Dermis blood vessel endothelial cell (primary cell): ENCODE measurements around the gene IQSEC2. TPM values are rescaled to one million over a fixed set of nuclear protein-coding genes. Genes with fewer than 3 reads are reported as not detected.

Source experiments
- DNase-seq: peaks from one replicate; pipeline ENCODE4 v3.0.0; 2010
- total RNA-seq: library from RNA; depleted of rRNA; stranded (reverse); fragments of >200 nt; gene quantifications from 2 replicates; pipeline ENCODE4 v1.2.3, GENCODE V29; 2014

Gene IQSEC2
- total RNA-seq, 1 donor from 2014 or later: 3.9 TPM

DNA sequence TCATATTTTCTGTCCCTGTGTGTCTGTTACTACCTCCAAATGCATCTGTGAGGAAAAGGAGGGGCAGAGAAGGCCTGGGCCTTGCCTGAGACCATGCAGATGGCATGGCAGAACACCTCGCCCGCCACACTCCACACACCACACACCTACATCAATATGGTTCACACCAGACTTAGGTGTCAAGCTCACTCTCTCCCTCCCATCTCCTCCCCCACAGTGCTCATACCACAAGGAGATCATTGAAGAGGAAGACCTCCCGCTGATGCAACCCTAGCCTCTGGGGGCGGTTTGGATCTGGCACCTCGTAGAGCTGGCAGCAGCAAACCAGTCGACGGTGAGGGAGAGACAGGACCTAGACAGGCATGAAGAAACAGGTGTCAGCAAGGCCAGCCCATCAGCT, 39.8 kb downstream of the IQSEC2 start:
- DNase-seq: no peak

DNA sequence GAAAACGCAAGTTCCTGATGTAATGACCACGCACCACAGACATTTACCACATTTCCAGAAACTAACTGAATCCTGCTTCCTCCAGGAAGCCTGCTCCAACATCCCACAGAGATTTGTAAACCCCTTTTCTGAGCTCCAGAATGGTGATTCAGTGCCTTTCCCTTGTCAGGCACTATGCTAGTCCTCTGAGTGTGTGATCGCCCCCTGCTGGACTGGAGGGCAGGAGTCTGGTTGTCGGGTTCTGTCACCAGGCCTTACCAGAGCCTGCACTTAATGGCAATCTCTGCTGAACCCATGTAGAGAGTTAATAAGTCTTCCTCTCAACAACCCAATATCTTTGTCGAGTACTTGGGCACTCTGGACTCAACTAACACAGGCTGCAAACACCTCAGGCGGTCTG, 41.9 kb downstream of the IQSEC2 start:
- no peak for DNase-seq

DNA sequence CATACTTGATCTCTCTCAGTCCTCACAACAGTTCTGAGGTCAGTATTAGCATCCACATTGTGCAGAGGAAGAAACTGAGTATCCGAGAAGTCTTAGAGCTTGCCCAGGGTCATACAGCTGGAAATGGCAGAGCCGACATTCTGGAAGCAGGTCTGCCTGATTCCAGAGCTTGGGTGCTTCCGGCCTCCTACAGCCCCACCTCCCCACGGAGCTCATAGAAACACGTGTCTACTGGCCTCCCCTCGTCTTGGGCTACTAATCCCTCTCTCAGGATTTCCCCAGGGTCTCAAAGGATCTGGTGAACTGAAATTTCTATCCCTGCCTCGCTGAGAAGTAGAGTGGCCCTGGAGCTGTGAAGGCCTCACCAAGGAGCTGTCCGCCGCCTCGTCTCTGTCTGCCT, 44.3 kb downstream of the IQSEC2 start:
- DNase-seq: no peak

DNA sequence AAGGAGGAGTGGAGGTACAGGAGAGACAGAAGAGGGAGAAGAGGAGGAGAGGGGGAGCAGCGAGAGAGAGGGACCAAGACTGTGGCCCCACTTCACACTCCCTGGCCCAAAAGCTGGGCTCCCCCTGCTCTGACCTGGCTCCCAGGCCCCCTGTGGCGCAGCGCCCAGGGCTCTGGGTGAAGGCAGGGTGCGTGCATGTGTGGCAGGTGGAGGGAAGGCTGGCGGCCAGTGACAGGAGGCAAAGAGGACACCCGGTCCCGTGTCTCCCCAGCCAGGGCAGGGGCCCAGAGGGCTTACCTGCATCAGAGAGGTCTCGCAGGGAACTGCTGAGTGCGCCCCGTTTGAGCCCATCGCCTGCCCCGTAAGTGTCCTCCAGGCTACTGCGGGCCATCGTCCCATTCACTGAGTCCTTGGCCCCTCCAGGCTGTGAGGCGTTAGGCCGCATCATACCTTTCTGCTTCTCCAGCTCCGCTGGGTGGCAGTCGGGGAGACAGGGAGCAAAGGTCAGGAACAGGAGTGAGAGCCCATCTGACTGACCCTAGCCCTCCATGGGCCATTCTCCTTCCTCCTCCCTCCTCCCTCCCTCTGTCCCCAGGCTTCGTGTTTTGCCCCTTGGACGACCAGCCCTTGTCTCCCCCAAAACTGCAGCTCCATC, 45.2 kb downstream of the IQSEC2 start:
- no peak for DNase-seq

DNA sequence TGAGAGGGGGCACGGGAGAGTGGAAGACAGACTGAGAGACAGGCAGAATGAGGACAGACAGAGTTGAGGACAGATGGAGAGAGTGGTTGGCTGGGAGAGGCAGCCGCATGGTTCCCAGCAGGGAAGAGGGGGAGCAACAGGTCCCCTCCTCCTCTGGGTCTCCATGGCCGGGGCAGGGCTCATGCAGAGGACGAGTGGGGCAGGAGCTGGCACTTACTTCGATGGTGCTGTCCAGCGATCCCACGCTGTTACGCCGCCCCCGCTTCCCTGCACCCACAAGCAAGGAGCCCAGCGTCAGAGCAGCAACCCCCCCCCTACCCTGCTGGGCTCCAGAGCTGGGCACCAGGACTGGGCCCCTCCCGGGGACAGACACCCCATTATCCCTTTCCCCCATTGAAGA, 45.8 kb downstream of the IQSEC2 start:
- DNase-seq: no peak

DNA sequence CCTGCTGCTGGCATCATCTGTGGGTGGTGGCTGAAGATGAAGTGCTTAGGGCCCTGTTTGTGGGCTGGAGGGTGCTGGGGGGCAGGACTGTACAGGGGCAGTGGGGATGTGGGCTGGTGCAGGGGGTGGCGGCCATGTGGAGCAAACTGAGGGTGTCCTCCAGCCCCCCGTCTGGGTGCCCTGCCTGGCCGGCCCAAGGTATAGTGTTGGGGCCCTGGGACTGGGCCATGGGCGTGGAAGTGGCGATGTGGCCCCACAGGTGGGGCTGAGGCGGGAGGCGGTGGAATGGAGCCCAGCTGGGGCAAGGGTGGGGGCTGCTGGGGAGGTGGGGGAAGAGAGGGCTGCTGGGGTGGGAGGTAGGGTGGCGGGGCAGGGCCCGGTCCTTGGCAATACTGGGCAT, 46.9 kb downstream of the IQSEC2 start:
- DNase-seq: no peak

DNA sequence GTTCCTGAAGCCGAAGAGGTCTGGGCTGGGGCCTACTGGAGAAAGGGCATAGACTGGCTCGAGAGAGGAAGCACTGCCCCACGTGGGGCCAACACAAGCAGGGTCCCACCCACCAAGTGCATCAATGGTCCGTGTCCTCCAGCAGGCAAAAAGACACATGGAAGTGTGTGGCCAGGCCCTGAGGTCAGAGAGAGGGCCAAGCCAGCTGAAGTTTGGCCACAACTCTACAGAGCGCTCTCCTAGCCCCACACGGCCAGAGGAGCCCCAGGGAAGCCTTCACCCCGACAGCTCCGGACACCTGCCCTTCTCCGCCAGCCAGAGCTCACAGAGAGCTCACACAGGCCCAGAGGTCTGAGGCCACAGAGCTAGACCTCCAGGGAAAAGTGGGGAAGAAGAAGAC, 47.8 kb downstream of the IQSEC2 start:
- DNase-seq: no peak

DNA sequence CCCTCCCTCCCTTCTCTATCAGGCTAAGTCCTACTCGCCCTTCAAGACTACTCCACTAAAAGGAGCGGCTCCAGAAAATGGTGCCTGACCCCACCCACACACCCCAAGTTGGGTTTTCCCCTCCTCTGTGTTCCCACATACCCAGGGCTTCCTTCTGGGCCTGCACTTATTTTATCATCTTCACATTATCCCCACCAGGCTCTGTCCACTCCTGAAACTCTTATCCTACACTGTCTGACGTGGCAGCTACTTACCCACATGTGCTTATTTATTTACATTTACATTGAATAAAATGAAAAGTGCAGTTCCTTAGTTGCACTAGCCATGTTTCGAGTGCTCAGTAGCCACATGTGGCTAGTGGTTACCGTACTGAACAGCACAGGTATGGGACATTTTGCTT, 51.3 kb downstream of the IQSEC2 start:
- DNase-seq: no peak

DNA sequence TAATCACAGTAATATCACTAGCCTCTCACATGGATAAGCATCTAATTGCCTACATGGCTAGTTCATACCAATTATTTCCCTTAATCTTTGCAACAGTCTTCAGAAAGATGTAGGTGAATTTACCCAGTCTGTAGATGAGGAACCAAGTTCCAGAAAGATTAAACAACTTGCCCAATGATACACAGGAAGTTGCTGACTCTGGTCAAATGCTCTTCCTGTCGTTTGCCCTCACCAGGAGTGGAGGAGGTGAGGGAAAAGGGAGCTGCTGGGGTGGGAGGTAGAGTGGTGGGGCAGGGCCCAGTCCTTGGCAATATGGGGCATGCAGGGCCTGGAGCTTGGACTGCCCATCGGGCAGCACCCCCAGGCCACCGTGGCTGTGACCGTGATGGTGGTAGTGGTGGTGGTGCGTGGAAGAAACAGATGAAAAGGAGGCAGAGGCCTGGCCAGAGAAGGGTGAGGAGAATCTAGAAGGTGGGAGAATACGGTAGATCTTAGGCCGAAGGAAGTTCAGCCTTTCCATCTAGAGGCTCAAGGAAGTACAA, 54.1 kb downstream of the IQSEC2 start:
- DNase-seq: no peak

DNA sequence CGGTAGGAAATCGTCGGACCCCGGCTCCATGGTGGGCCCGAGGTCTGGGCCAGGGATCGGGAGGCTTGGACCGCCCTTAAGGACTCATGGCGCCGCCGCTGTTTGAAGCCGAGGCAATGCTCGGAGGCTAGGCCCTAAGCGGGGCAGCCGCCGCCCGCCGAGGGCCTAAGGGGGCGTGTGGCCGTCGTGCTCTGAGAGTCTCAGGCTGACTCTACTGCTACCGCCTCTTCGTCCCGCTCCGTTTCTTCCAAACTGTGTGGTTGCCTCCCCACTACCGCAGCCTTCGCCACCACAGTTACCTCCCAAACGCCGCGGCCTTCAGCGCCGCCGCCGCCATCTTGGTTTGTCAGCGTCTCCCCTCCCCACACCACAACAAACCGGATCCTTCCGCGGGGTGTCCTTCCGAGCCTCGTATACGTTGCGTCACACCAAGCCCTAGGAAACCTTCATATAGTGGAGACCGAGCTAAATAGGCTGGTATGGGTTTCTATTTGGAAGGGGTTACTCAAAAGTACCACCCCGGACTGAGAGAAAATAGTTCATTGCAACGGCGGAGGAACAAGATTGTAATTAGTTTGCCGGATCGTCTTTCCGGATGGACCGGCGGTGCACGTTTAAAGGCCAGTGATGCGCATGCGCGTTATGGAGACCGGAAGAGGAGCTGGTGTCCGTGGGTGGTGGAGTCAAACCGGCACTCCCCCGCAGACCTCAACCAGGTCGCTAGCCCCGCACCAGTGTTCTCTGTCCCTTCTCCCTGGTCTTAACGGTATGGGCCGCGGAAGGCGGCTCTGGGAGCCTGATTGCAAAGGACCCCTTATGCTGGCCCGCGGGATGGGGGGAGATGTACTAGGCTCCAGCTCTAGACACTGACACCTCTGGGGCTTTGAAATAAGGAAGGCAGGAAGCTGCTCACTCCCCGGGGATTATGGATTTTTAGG, 56.3 kb downstream of the IQSEC2 start, which contains the start of gene KDM5C:
Gene KDM5C, minus strand, starts transcription at position 348 of the 938 bp plus-strand sequence. Its CDS starts 318 bp downstream, at position 30.
- peak; percentile 91 for DNase-seq

DNA sequence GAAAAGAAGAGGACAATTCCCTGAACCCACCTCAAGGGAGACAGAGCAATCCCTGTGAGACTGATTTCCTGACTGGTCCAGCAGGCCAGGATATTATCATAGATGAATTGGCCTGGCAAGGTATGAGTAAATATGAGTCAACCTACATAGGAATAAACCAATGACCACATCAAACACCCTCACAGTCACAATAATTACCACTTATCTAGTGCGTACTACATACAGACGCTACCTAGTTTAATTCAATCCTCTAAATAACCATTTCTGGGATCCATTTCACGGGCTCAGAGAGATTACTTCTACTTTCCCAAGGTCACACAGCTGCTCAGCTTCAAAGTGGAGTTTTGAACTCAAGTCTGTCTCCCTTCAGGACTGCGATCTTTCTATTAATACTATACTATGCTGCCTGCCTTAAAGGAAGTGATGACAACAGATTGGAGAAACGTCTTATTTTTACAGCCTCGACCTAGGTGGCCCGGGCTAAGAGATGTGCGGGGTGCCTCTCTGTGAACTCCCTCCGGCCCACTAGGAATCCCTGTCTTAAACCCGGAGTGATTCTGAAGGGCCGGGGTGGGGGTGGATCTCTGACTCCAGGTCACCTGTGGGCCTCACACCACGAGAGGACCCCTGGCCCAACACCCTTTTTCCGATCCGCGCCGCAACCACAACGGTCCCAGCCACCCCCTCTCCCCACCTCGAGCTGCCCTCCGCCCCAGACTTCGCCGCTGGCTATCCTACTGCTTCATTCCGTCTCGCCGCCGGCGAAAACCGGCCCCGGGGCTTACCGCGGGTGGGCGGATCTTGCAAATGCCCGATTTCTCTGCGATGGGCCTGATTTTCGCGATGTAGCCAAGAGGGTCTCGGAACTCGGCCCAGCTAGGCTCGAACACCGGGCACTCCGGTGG, 57.2 kb downstream of the IQSEC2 start:
- DNase-seq: peak; percentile 62

DNA sequence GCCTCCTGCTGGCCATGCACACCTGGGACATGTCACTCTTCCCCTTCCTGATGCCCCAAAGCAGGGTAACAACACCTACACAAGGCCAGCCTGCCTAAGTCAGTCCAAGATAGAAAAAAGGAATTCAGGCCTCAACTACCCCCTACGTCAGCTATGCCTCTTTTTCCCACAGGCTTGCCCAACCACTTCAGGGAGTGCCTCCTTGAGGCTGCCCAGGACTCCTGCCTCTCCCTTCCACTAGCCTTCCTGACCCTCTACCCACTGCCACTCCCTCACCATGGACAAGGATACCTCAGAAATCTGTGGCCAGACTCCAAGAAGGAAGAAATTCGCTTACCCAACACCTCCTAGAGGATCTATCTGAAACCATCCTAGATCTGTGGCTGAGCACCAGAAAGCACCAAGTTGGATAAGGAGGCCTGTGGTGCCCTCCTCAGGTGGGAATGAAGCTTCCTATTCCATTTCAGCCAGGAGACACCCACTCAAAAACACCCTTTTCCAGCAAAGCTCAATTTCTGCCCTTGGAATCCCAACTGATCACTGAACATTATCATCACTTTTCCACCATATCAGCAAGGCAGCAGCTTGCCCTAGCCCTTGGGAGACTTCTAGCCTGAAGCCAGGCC, 58.2 kb downstream of the IQSEC2 start:
- no peak for DNase-seq

Other genes with a start within 250 kb of the IQSEC2 start
- 1.7 and 2.5 TPM in 2 replicates for gene GPR173, start 232.8 kb downstream of the IQSEC2 start, total RNA-seq
- 5.6 and 11.1 TPM in 2 replicates for gene TSPYL2, start 199.2 kb downstream of the IQSEC2 start, total RNA-seq
- 7.6 and 8.5 TPM in 2 replicates for gene KANTR, start 187.4 kb downstream of the IQSEC2 start, total RNA-seq
- 122 and 175 TPM in 2 replicates for gene KDM5C, start 56.4 kb downstream of the IQSEC2 start, total RNA-seq
- 16.5 and 24.3 TPM in 2 replicates for gene SMC1A, start 141.1 kb upstream of the IQSEC2 start, total RNA-seq
- 0.60 and 1.0 TPM in 2 replicates for gene RIBC1, start 141.3 kb upstream of the IQSEC2 start, total RNA-seq
- 79.3 and 83.7 TPM in 2 replicates for gene HSD17B10, start 152.8 kb upstream of the IQSEC2 start, total RNA-seq